Fibroblast of upper back skin (primary cell): Measurements from ENCODE around the gene DHDDS.
"Not testable (repeated sequence)": the region's sequence is repeated elsewhere in the genome, so short reads cannot be mapped to it uniquely, and the experiment has no call there.

Experiments
- DNase-seq: peaks from one replicate; pipeline ENCODE4 v3.0.0-alpha.2; 2013

The DHDDS gene

GRCh38 chr1:26477446-26478152, 45.5 kb downstream of the DHDDS start:
- peak; percentile 18 for DNase-seq

- DNase-seq, result no peak
Observed at GRCh38 chr1:26478159-26478558, 46.0 kb downstream of the DHDDS start.

GRCh38 chr1:26478988-26479387, 46.9 kb downstream of the DHDDS start:
- DNase-seq, result no peak

GRCh38 chr1:26482921-26483320, 50.8 kb downstream of the DHDDS start:
- peak; percentile 61 for DNase-seq

GRCh38 chr1:26483980-26484379, 51.9 kb downstream of the DHDDS start:
- peak; percentile 70 for DNase-seq

GRCh38 chr1:26490155-26490554, 58.0 kb downstream of the DHDDS start:
- DNase-seq, result no peak

- no peak for DNase-seq
Observed at GRCh38 chr1:26493267-26493666, 61.1 kb downstream of the DHDDS start.

GRCh38 chr1:26493938-26494337, 61.8 kb downstream of the DHDDS start:
- DNase-seq, result no peak

- DNase-seq, result no peak
Observed at GRCh38 chr1:26496861-26497260, 64.7 kb downstream of the DHDDS start.

- DNase-seq, result no peak
Observed at GRCh38 chr1:26498894-26499293, 66.8 kb downstream of the DHDDS start.

GRCh38 chr1:26500488-26501175, 68.5 kb downstream of the DHDDS start:
- DNase-seq, result peak; percentile 77

GRCh38 chr1:26510711-26511110, 78.6 kb downstream of the DHDDS start:
- not testable (repeated sequence) for DNase-seq

- not testable (repeated sequence) for DNase-seq
Observed at GRCh38 chr1:26515836-26516235, 83.7 kb downstream of the DHDDS start.

- DNase-seq, result no peak
Observed at GRCh38 chr1:26516987-26517765, 85.1 kb downstream of the DHDDS start.

- no peak for DNase-seq
Observed at GRCh38 chr1:26517766-26518049, 85.6 kb downstream of the DHDDS start.

- no peak for DNase-seq
Observed at GRCh38 chr1:26518355-26518754, 86.2 kb downstream of the DHDDS start.

GRCh38 chr1:26520339-26520738, 88.2 kb downstream of the DHDDS start:
- DNase-seq, result no peak
